BJ (cell line): ENCODE data around the gene DPYSL3. TPM values are rescaled to one million over a fixed set of nuclear protein-coding genes. Genes with fewer than 3 reads are reported as not detected.

Source experiments
- CTCF ChIA-PET: fragments of 350-600 bp; formaldehyde crosslinking; extraction: SDS; loops from one replicate; lab custom pipeline; 2021; ENCODE audit warnings: antibody characterized with exemption, inconsistent platforms; lab: Yijun Ruan, JAX
- POLR2A ChIA-PET: fragments of 300-600 bp; sonication (Branson Sonifier 250); formaldehyde crosslinking; extraction: SDS; loops from one replicate; lab custom pipeline; 2021; ENCODE audit warnings: antibody characterized with exemption; lab: Charles Lee
- DNase-seq: peaks from one replicate; pipeline ENCODE4 v3.0.0-alpha.2; 2011; ENCODE audit warnings: low read depth
- H3K27me3 ChIP-seq: 2 replicates; pipeline ENCODE4 v1.6.0; 2011; ENCODE audit warnings: low read length; ENCODE audit not compliant: control insufficient read depth, insufficient read depth
- H3K36me3 ChIP-seq: 2 replicates; pipeline ENCODE4 v1.5.1; 2011; ENCODE audit warnings: low read length; ENCODE audit not compliant: control insufficient read depth, insufficient read depth
- H3K4me3 ChIP-seq: 2 replicates; pipeline ENCODE4 v1.5.1; 2011; ENCODE audit warnings: low read depth, mild to moderate bottlenecking, control low read depth, low read length
- CTCF ChIP-seq: IDR thresholded peaks from 2 replicates; pipeline ENCODE4 v1.5.1; 2011; ENCODE audit warnings: low read depth, mild to moderate bottlenecking, control low read depth, inconsistent platforms, low read length, moderate library complexity; ENCODE audit not compliant: insufficient read depth
- polyA plus RNA-seq: library from polyadenylated mRNA; depleted of rRNA; stranded (reverse); fragments of >200 nt; gene quantifications from 2 replicates; pipeline ENCODE4 v1.2.3, GENCODE V29; 2011

DPYSL3 gene
- polyA plus RNA-seq, 1 experiment = 49.6 TPM

GRCh38 chr5:147523069-147523468 is 13.2 kb upstream of the DPYSL3 start:
- DNase-seq = no peak
- no peak overlapping the region for H3K4me3 ChIP-seq
- ChIA-PET CTCF (no interaction called here), POLR2A (no interaction called here)
- TF ChIP-seq CTCF = no peak
- H3K27me3 ChIP-seq = no peaks in the 10 kb centered on the region
- no peaks in the 10 kb centered on the region for H3K36me3 ChIP-seq

GRCh38 chr5:147522435-147522834 is 12.6 kb upstream of the DPYSL3 start:
- Histone ChIP-seq H3K36me3 (no peaks in the 10 kb centered on the region), H3K27me3 (no peaks in the 10 kb centered on the region), H3K4me3 (no peak overlapping the region)
- no peak for DNase-seq
- ChIA-PET POLR2A (no interaction called here), CTCF (no interaction called here)
- TF ChIP-seq CTCF = no peak

GRCh38 chr5:147520450-147520849 is 10.6 kb upstream of the DPYSL3 start:
- TF ChIP-seq CTCF = no peak
- no peaks in the 10 kb centered on the region for H3K36me3 ChIP-seq
- no peak for DNase-seq

GRCh38 chr5:147519380-147519779 is 9.5 kb upstream of the DPYSL3 start:
- no peak for DNase-seq
- CTCF ChIA-PET = no interaction called here
- no peak overlapping the region for H3K4me3 ChIP-seq
- no peaks in the 10 kb centered on the region for H3K27me3 ChIP-seq
- no peaks in the 10 kb centered on the region for H3K36me3 ChIP-seq
- no peak for TF ChIP-seq CTCF
- POLR2A ChIA-PET = no interaction called here

More at GRCh38 chr5:147520450-147520849, 10.6 kb upstream of the DPYSL3 start:
- Histone ChIP-seq H3K27me3 (no peaks in the 10 kb centered on the region), H3K4me3 (no peak overlapping the region)
- ChIA-PET CTCF (interaction anchor here (0.8 to 1.6 kb wide), 3 partner anchors 10 to 19 kb away, joined by 3 to 4 read pairs (median 4); no protein-coding TSS in a partner anchor), POLR2A (no interaction called here)

GRCh38 chr5:147517383-147517782 is 7.5 kb upstream of the DPYSL3 start:
- ChIA-PET CTCF (interaction anchor here (1.1 kb wide), 1 partner anchor 11 kb away, joined by 4 read pairs; no protein-coding TSS in a partner anchor), POLR2A (no interaction called here)
- no peaks in the 10 kb centered on the region for H3K36me3 ChIP-seq
- H3K27me3 ChIP-seq = no peaks in the 10 kb centered on the region
- no peak for DNase-seq
- no peak overlapping the region for H3K4me3 ChIP-seq
- TF ChIP-seq CTCF = no peak
